Activated T-helper 2 cell treated with anti-CD3 and anti-CD28 coated beads, Interferon-gamma antibody, Interleukin-2, Interleukin-4, amounts not matched to agents 10 μg/mL and 5 μg/mL and 100 μg/mL, durations not matched to agents 14 hours and 24 hours and 36 hours (primary cell): ENCODE results near the gene NUDT9. TPM values are rescaled to one million over a fixed set of nuclear protein-coding genes. Genes with fewer than 3 reads are reported as not detected.
"Not testable (repeated sequence)": the region's sequence is repeated elsewhere in the genome, so short reads cannot be mapped to it uniquely, and the experiment has no call there.

Experiments
- DNase-seq: peaks from one replicate; pipeline ENCODE4 v3.0.0; 2021; ENCODE audit warnings: low spot score
- H3K27ac Mint-ChIP-seq: one replicate; pipeline ENCODE4 v1.8.0; 2021; ENCODE audit warnings: mixed read lengths
- H3K27me3 Mint-ChIP-seq: one replicate; pipeline ENCODE4 v1.8.0; 2021; ENCODE audit warnings: low read depth, mixed read lengths
- H3K36me3 Mint-ChIP-seq: one replicate; pipeline ENCODE4 v1.8.0; 2021; ENCODE audit warnings: low read depth, mixed read lengths
- H3K4me1 Mint-ChIP-seq: one replicate; pipeline ENCODE4 v1.8.0; 2021; ENCODE audit warnings: low read depth, mixed read lengths
- H3K4me3 Mint-ChIP-seq: one replicate; pipeline ENCODE4 v1.8.0; 2021; ENCODE audit warnings: low read depth, mild to moderate bottlenecking, moderate library complexity, mixed read lengths
- H3K9me3 Mint-ChIP-seq: one replicate; pipeline ENCODE4 v1.8.0; 2021; ENCODE audit warnings: mixed read lengths
- intact Hi-C: fragments of 100-400 bp; cut with micrococcal nuclease; formaldehyde crosslinking; loops from one replicate; pipeline ENCODE4 v1.15.1; 2023
- total RNA-seq: library from RNA; stranded (reverse); gene quantifications from 2 replicates; pipeline ENCODE4 v1.2.3, GENCODE V29; 2022

The NUDT9 gene
- total RNA-seq, 1 donor from 2014 or later: 12.1 TPM

- Mint-ChIP-seq H3K4me3 (no peak overlapping the region), H3K27me3 (no peaks in the 10 kb centered on the region), H3K27ac (no peak overlapping the region), H3K9me3 (no peaks in the 10 kb centered on the region), H3K36me3 (peaks cover 31% of the 10 kb centered on the region), H3K4me1 (no peaks in the 10 kb centered on the region)
- intact Hi-C loops: no loop called here
- no peak for DNase-seq
These were observed 20.5 kb downstream of the NUDT9 start for GRCh38 chr4:87442889-87443288.

- Mint-ChIP-seq H3K27ac (no peak overlapping the region), H3K27me3 (no peaks in the 10 kb centered on the region), H3K36me3 (peaks cover 23% of the 10 kb centered on the region), H3K4me1 (no peaks in the 10 kb centered on the region), H3K4me3 (no peak overlapping the region), H3K9me3 (no peaks in the 10 kb centered on the region)
- intact Hi-C loops: no loop called here
- no peak for DNase-seq
These were observed 22.4 kb downstream of the NUDT9 start for GRCh38 chr4:87444741-87445140.

- no peak for DNase-seq
- H3K9me3 Mint-ChIP-seq: no peaks in the 10 kb centered on the region
- peaks cover 23% of the 10 kb centered on the region for H3K36me3 Mint-ChIP-seq
- no peak overlapping the region for H3K4me3 Mint-ChIP-seq
- H3K4me1 Mint-ChIP-seq: no peaks in the 10 kb centered on the region
- H3K27ac Mint-ChIP-seq: no peak overlapping the region
- H3K27me3 Mint-ChIP-seq: no peaks in the 10 kb centered on the region
- intact Hi-C loops: no loop called here
These were observed 23.6 kb downstream of the NUDT9 start for GRCh38 chr4:87445964-87446363.

- H3K9me3 Mint-ChIP-seq, H3K4me1 Mint-ChIP-seq, H3K27ac Mint-ChIP-seq, H3K27me3 Mint-ChIP-seq, intact Hi-C loops, DNase-seq, H3K4me3 Mint-ChIP-seq: not testable (repeated sequence)
- peaks cover 22% of the 10 kb centered on the region for H3K36me3 Mint-ChIP-seq
These were observed 24.0 kb downstream of the NUDT9 start for GRCh38 chr4:87446375-87446774.

- Mint-ChIP-seq H3K9me3 (no peaks in the 10 kb centered on the region), H3K4me1 (no peaks in the 10 kb centered on the region), H3K27me3 (no peaks in the 10 kb centered on the region), H3K4me3 (no peak overlapping the region), H3K27ac (no peak overlapping the region), H3K36me3 (peaks cover 8% of the 10 kb centered on the region)
- DNase-seq: no peak
- intact Hi-C loops: no loop called here
These were observed 29.2 kb downstream of the NUDT9 start for GRCh38 chr4:87451537-87451936.

GRCh38 chr4:87458913-87459312 lies 36.5 kb downstream of the NUDT9 start:
- intact Hi-C loops: no loop called here
- peaks cover 10% of the 10 kb centered on the region for H3K36me3 Mint-ChIP-seq
- no peak for DNase-seq
- H3K4me3 Mint-ChIP-seq: no peak overlapping the region
- H3K27ac Mint-ChIP-seq: no peak overlapping the region
- no peaks in the 10 kb centered on the region for H3K4me1 Mint-ChIP-seq
- no peaks in the 10 kb centered on the region for H3K9me3 Mint-ChIP-seq
- no peaks in the 10 kb centered on the region for H3K27me3 Mint-ChIP-seq

GRCh38 chr4:87461281-87461700 lies 38.9 kb downstream of the NUDT9 start:
- H3K4me3 Mint-ChIP-seq: no peak overlapping the region

GRCh38 chr4:87462102-87462501 lies 39.7 kb downstream of the NUDT9 start:
- Mint-ChIP-seq H3K4me3 (no peak overlapping the region), H3K9me3 (no peaks in the 10 kb centered on the region), H3K27me3 (no peaks in the 10 kb centered on the region), H3K36me3 (peaks cover 10% of the 10 kb centered on the region), H3K4me1 (no peaks in the 10 kb centered on the region), H3K27ac (no peak overlapping the region)
- intact Hi-C loops: no loop called here
- DNase-seq: no peak

More at GRCh38 chr4:87461281-87461700, 38.9 kb downstream of the NUDT9 start:
- no peaks in the 10 kb centered on the region for H3K9me3 Mint-ChIP-seq
- H3K4me1 Mint-ChIP-seq: no peaks in the 10 kb centered on the region
- H3K27me3 Mint-ChIP-seq: no peaks in the 10 kb centered on the region
- intact Hi-C loops: no loop called here
- H3K27ac Mint-ChIP-seq: no peak overlapping the region
- H3K36me3 Mint-ChIP-seq: peaks cover 10% of the 10 kb centered on the region
- no peak for DNase-seq

- Mint-ChIP-seq H3K27ac (no peak overlapping the region), H3K36me3 (no peaks in the 10 kb centered on the region), H3K27me3 (no peaks in the 10 kb centered on the region), H3K4me1 (peaks cover 2% of the 10 kb centered on the region), H3K4me3 (no peak overlapping the region), H3K9me3 (no peaks in the 10 kb centered on the region)
- intact Hi-C loops: loop anchor here (1.0 to 5.0 kb wide), 4 partner anchors 74 to 315 kb away; partner anchors contain the start of gene HSD17B11
- no peak for DNase-seq
These were observed 43.5 kb downstream of the NUDT9 start for GRCh38 chr4:87465739-87466366.

GRCh38 chr4:87469390-87469789 lies 47.0 kb downstream of the NUDT9 start:
- Mint-ChIP-seq H3K9me3 (no peaks in the 10 kb centered on the region), H3K27me3 (no peaks in the 10 kb centered on the region), H3K36me3 (no peaks in the 10 kb centered on the region), H3K27ac (no peak overlapping the region), H3K4me3 (no peak overlapping the region), H3K4me1 (peaks cover 2% of the 10 kb centered on the region)
- intact Hi-C loops: loop anchor here (5.0 kb wide), 2 partner anchors 77 to 197 kb away; partner anchors contain the start of gene HSD17B11
- DNase-seq: no peak

- DNase-seq: no peak
- Mint-ChIP-seq H3K27me3 (no peaks in the 10 kb centered on the region), H3K4me1 (no peaks in the 10 kb centered on the region), H3K9me3 (no peaks in the 10 kb centered on the region), H3K4me3 (no peak overlapping the region), H3K27ac (no peak overlapping the region), H3K36me3 (no peaks in the 10 kb centered on the region)
- intact Hi-C loops: no loop called here
These were observed 54.6 kb downstream of the NUDT9 start for GRCh38 chr4:87476934-87477333.

GRCh38 chr4:87478732-87479250 lies 56.4 kb downstream of the NUDT9 start:
- no peak overlapping the region for H3K4me3 Mint-ChIP-seq
- no peaks in the 10 kb centered on the region for H3K9me3 Mint-ChIP-seq
- no peak overlapping the region for H3K27ac Mint-ChIP-seq
- no peaks in the 10 kb centered on the region for H3K27me3 Mint-ChIP-seq
- no peak for DNase-seq
- no peaks in the 10 kb centered on the region for H3K4me1 Mint-ChIP-seq
- no peaks in the 10 kb centered on the region for H3K36me3 Mint-ChIP-seq
- intact Hi-C loops: no loop called here

- no peaks in the 10 kb centered on the region for H3K36me3 Mint-ChIP-seq
- peaks cover 6% of the 10 kb centered on the region for H3K27me3 Mint-ChIP-seq
- DNase-seq: no peak
- no peak overlapping the region for H3K27ac Mint-ChIP-seq
- no peak overlapping the region for H3K4me3 Mint-ChIP-seq
- no peaks in the 10 kb centered on the region for H3K4me1 Mint-ChIP-seq
- H3K9me3 Mint-ChIP-seq: no peaks in the 10 kb centered on the region
- intact Hi-C loops: no loop called here
These were observed 59.0 kb downstream of the NUDT9 start for GRCh38 chr4:87481377-87481776.
